ENCODE measurements around the gene CIC. TPM values are rescaled to one million over a fixed set of nuclear protein-coding genes. Genes with fewer than 3 reads are reported as not detected.

The CIC gene
- total and polyA plus RNA-seq, 2 of the 13 experiments (the other 11 are each of a cell fraction or from before 2014, with no cell fraction given), result 5.9 to 8.0 TPM

GRCh38 chr19:42253245-42254088, 15.6 kb upstream of the CIC start (continued):
- TF ChIP-seq, protein P1, sequence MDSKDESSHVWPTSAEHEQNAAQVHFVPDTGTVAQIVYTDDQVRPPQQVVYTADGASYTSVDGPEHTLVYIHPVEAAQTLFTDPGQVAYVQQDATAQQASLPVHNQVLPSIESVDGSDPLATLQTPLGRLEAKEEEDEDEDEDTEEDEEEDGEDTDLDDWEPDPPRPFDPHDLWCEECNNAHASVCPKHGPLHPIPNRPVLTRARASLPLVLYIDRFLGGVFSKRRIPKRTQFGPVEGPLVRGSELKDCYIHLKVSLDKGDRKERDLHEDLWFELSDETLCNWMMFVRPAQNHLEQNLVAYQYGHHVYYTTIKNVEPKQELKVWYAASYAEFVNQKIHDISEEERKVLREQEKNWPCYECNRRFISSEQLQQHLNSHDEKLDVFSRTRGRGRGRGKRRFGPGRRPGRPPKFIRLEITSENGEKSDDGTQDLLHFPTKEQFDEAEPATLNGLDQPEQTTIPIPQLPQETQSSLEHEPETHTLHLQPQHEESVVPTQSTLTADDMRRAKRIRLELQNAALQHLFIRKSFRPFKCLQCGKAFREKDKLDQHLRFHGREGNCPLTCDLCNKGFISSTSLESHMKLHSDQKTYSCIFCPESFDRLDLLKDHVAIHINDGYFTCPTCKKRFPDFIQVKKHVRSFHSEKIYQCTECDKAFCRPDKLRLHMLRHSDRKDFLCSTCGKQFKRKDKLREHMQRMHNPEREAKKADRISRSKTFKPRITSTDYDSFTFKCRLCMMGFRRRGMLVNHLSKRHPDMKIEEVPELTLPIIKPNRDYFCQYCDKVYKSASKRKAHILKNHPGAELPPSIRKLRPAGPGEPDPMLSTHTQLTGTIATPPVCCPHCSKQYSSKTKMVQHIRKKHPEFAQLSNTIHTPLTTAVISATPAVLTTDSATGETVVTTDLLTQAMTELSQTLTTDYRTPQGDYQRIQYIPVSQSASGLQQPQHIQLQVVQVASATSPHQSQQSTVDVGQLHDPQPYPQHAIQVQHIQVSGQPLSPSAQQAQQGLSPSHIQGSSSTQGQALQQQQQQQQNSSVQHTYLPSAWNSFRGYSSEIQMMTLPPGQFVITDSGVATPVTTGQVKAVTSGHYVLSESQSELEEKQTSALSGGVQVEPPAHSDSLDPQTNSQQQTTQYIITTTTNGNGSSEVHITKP (CRISPR knock-in tag; IDR thresholded peaks at IDR 0.05; ENCODE audit: low read depth), result peak; percentile 17; the same call in 1 of the 2 replicates
- no peak for TF ChIP-seq BCL3 (CRISPR knock-in tag; IDR thresholded peaks at IDR 0.05)
- no peak for TF ChIP-seq SIX4 (CRISPR knock-in tag; IDR thresholded peaks at IDR 0.05)
- no peak for TF ChIP-seq ZKSCAN5 (CRISPR knock-in tag; IDR thresholded peaks at IDR 0.05)
- TF ChIP-seq ATF7 (IDR thresholded peaks at IDR 0.05), result no peak
- no peak for TF ChIP-seq ATF7 (CRISPR knock-in tag; IDR thresholded peaks at IDR 0.05)
- TF ChIP-seq, protein P2, sequence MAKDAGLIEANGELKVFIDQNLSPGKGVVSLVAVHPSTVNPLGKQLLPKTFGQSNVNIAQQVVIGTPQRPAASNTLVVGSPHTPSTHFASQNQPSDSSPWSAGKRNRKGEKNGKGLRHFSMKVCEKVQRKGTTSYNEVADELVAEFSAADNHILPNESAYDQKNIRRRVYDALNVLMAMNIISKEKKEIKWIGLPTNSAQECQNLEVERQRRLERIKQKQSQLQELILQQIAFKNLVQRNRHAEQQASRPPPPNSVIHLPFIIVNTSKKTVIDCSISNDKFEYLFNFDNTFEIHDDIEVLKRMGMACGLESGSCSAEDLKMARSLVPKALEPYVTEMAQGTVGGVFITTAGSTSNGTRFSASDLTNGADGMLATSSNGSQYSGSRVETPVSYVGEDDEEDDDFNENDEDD (CRISPR knock-in tag; IDR thresholded peaks at IDR 0.05; ENCODE audit: borderline replicate concordance), result no peak
- no peak for TF ChIP-seq DPF2 (CRISPR knock-in tag; IDR thresholded peaks at IDR 0.05; ENCODE audit: borderline replicate concordance, low read depth)
- no peak for TF ChIP-seq ZXDC (CRISPR knock-in tag; IDR thresholded peaks at IDR 0.05)
- TF ChIP-seq, protein P3, sequence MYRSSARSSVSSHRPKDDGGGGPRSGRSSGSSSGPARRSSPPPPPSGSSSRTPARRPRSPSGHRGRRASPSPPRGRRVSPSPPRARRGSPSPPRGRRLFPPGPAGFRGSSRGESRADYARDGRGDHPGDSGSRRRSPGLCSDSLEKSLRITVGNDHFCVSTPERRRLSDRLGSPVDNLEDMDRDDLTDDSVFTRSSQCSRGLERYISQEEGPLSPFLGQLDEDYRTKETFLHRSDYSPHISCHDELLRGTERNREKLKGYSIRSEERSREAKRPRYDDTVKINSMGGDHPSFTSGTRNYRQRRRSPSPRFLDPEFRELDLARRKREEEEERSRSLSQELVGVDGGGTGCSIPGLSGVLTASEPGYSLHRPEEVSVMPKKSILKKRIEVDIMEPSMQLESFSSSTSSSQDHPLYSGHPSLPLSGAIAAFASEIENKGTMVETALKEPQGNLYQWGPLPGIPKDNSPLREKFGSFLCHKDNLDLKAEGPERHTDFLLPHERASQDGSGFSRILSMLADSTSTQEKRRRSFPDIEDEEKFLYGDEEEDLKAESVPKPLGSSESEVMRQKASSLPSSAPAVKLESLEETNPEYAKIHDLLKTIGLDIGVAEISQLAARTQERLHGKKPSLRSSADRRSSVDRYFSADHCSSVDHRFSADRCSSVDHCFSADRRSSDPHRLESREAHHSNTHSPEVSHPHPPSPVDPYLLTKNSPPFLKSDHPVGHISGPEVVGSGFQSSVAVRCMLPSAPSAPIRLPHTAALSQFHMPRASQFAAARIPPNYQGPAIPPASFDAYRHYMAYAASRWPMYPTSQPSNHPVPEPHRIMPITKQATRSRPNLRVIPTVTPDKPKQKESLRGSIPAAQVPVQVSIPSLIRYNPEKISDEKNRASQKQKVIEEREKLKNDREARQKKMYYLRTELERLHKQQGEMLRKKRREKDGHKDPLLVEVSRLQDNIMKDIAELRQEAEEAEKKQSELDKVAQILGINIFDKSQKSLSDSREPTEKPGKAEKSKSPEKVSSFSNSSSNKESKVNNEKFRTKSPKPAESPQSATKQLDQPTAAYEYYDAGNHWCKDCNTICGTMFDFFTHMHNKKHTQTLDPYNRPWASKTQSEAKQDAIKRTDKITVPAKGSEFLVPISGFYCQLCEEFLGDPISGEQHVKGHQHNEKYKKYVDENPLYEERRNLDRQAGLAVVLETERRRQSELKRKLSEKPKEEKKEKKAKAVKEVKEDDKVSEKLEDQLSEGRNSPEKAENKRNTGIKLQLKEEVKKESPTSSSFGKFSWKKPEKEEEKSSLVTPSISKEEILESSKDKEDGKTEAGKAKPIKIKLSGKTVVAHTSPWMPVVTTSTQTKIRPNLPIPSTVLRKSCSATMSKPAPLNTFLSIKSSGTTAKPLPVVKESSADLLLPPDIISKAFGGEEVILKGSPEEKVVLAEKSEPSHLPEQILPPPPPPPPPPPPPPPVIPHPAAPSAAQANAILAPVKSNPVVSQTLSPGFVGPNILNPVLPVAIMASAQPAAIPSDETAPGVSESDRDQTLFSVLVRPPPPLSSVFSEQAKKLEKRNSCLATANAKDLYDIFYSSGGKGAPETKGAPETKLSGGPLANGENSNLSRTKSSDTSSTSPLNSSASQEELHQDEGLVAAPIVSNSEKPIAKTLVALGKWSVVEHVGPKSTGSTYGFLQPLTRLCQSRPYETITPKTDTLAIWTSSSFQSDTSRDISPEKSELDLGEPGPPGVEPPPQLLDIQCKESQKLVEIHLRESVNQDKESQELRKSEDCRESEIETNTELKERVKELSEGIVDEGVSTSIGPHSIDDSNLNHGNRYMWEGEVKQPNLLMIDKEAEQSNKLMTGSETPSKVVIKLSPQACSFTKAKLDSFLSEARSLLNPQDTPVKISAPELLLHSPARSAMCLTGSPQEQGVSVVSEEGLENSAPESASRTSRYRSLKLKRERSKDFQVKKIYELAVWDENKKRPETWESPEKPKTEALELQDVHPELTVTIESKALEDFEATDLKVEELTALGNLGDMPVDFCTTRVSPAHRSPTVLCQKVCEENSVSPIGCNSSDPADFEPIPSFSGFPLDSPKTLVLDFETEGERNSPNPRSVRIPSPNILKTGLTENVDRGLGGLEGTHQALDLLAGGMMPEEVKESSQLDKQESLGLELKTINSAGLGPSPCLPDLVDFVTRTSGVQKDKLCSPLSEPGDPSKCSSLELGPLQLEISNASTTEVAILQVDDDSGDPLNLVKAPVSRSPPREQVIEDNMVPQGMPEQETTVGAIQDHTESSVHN (CRISPR knock-in tag; IDR thresholded peaks at IDR 0.05), result no peak
